ENCODE data around the gene NPEPPS.

The NPEPPS gene

DNA sequence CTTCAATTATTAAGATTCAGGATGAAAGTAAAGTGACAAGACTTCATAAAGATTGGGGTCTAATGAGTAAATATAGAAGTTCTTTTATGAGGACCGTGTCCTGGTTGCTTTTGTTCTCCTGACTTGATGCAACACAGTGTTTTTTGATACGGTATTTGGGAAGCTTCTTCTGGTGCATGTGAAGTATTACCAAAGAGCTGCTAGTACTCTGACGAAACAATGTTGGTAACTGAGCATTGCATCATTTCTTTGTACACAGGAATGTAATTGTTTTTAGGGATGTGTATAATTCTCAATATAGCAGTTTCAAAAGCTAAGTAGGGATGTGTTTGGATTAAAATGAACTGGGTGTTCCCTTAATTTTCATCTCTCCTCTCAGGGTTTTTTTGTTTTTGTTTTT, 134.7 kb downstream of the NPEPPS start:
- Histone ChIP-seq H3K27ac (ENCODE audit: low read length) (no peak overlapping the region), H3K36me3 (ENCODE audit: control insufficient read depth in 2 of 2, insufficient read depth in 2 of 2, low read length in 2 of 2) (peaks cover 62 to 70% of the 10 kb centered on the region in 2 donors)

DNA sequence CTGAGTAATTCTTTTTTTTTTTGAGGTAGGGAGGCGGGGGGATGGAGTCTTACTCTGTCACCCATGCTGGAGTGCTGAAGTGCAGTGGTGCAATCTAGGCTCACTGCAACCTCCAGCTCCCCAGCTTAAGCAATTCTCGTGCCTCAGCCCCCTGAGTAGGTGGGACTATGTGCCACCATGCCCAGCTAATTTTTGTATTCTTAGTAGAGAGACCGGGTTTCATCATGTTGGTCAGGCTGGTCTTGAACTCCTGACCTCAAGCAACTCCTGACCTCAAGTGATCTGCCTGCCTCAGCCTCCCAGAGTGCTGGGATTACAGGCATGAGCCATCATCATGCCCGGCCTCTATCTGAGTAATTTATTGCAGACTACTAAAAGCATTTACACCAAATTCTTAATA, 138.2 kb downstream of the NPEPPS start:
- Histone ChIP-seq H3K36me3 (ENCODE audit: control insufficient read depth in 2 of 2, insufficient read depth in 2 of 2, low read length in 2 of 2) (peaks cover 64 to 82% of the 10 kb centered on the region in 2 donors), H3K9me3 (ENCODE audit: control insufficient read depth in 2 of 2, low read length in 2 of 2) (no peaks in the 10 kb centered on the region), H3K27me3 (ENCODE audit: control insufficient read depth in 1 of 2, insufficient read depth in 2 of 2, low read length in 2 of 2) (no peaks in the 10 kb centered on the region), H3K9ac (ENCODE audit: low read length in 2 of 2) (no peak overlapping the region), H3K4me3 (ENCODE audit: low read length in 2 of 2) (no peak overlapping the region), H3K27ac (ENCODE audit: low read length) (no peak overlapping the region), H3K4me1 (ENCODE audit: control insufficient read depth, insufficient read depth, low read length) (no peaks in the 10 kb centered on the region)

More for the DNA sequence above, 134.7 kb downstream of the NPEPPS start:
- no peak overlapping the region for H3K9ac ChIP-seq (ENCODE audit: low read length in 2 of 2)
- no peak overlapping the region for H3K4me3 ChIP-seq (ENCODE audit: low read length in 2 of 2)
- H3K4me1 ChIP-seq (ENCODE audit: control insufficient read depth, insufficient read depth, low read length): no peaks in the 10 kb centered on the region
- H3K9me3 ChIP-seq (ENCODE audit: control insufficient read depth in 2 of 2, low read length in 2 of 2): no peaks in the 10 kb centered on the region
- H3K27me3 ChIP-seq (ENCODE audit: control insufficient read depth in 1 of 2, insufficient read depth in 2 of 2, low read length in 2 of 2): no peaks in the 10 kb centered on the region

DNA sequence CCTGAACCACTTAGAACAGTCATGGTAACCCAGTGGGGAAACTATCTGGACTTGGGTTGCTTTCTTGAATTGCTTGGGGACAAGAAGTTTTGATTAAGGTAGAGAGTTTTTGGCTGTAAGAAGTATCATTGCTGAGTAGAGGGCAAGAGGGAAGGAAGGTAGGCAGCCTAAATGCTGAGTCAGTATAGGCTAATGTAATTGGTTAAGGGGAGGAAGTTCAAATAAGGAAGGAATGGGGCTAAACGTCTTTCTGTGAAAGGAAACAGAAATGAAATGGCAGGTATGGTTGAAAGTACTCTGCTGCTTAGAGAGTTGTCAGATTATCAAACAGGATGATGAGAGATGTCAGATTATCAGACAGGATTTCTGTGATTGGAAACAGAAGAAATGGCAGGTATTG, 139.2 kb downstream of the NPEPPS start:
- Histone ChIP-seq H3K4me1 (ENCODE audit: control insufficient read depth, insufficient read depth, low read length) (no peaks in the 10 kb centered on the region), H3K9ac (ENCODE audit: low read length in 2 of 2) (no peak overlapping the region), H3K36me3 (ENCODE audit: control insufficient read depth in 2 of 2, insufficient read depth in 2 of 2, low read length in 2 of 2) (peaks cover 67 to 83% of the 10 kb centered on the region in 2 donors), H3K4me3 (ENCODE audit: low read length in 2 of 2) (no peak overlapping the region), H3K27me3 (ENCODE audit: control insufficient read depth in 1 of 2, insufficient read depth in 2 of 2, low read length in 2 of 2) (no peaks in the 10 kb centered on the region), H3K27ac (ENCODE audit: low read length) (no peak overlapping the region), H3K9me3 (ENCODE audit: control insufficient read depth in 2 of 2, low read length in 2 of 2) (no peaks in the 10 kb centered on the region)

All from stomach smooth muscle (tissue), 2 donors.